Lung (tissue), 12 donors: ENCODE measurements around the gene PRSS50. TPM values are rescaled to one million over a fixed set of nuclear protein-coding genes. Genes with fewer than 3 reads are reported as not detected.

Source experiments
- ATAC-seq: fragments of 200-7000 bp; cut with Tn5 transposase; one replicate; pipeline ENCODE4 v1.9.1; 2020; ENCODE audit warnings: moderate number of reproducible peaks; ENCODE audit not compliant: insufficient read depth, low FRiP score
- DNase-seq, 3 donors: peaks; one replicate each; pipeline ENCODE4 v3.0.0-alpha.2; 2013 to 2017
- H3K27ac ChIP-seq, 2 donors: one replicate each; pipeline ENCODE4 v1.5.1; 2013; ENCODE audit warnings: mild to moderate bottlenecking in 2 of 2, moderate library complexity in 2 of 2, control low read depth in 1 of 2, inconsistent platforms in 1 of 2, low read depth in 1 of 2, low read length in 1 of 2
- H3K27me3 ChIP-seq, 3 donors: one replicate each; pipeline ENCODE4 v1.5.1; 2013; ENCODE audit warnings: low read length in 2 of 3; ENCODE audit not compliant: control insufficient read depth in 3 of 3, insufficient read depth in 3 of 3
- H3K36me3 ChIP-seq, 4 donors: one replicate each; pipeline ENCODE4 v1.5.1; 2013; ENCODE audit warnings: low read length in 4 of 4, mild to moderate bottlenecking in 1 of 4, moderate library complexity in 1 of 4; ENCODE audit not compliant: control insufficient read depth in 4 of 4, insufficient read depth in 4 of 4
- H3K4me1 ChIP-seq, 5 donors: one replicate each; pipeline ENCODE4 v1.5.1; 2013; ENCODE audit warnings: low read length in 5 of 5, mild to moderate bottlenecking in 2 of 5, moderate library complexity in 1 of 5; ENCODE audit not compliant: control insufficient read depth in 5 of 5, insufficient read depth in 5 of 5
- H3K4me3 ChIP-seq: one replicate; pipeline ENCODE4 v1.5.1; 2013; ENCODE audit warnings: mild to moderate bottlenecking, control low read depth, moderate library complexity
- H3K9ac ChIP-seq, 2 donors: one replicate each; pipeline ENCODE4 v1.5.1; 2013; ENCODE audit warnings: low read length in 2 of 2, control low read depth in 1 of 2; ENCODE audit not compliant: insufficient read depth in 1 of 2
- H3K9me3 ChIP-seq, 4 donors: one replicate each; pipeline ENCODE4 v1.5.1; 2013; ENCODE audit warnings: low read length in 3 of 4, mild to moderate bottlenecking in 1 of 4, moderate library complexity in 1 of 4; ENCODE audit not compliant: control insufficient read depth in 4 of 4, insufficient read depth in 3 of 4
- CTCF ChIP-seq: IDR thresholded peaks from 2 replicates; pipeline ENCODE4 v1.5.1; 2012; ENCODE audit warnings: mild to moderate bottlenecking; ENCODE audit errors: control extremely low read depth, extremely low read depth
- WGBS, 2 donors: extraction: QIAGEN DNeasy Blood & Tissue Kit; methylation state at CpG; one replicate each; pipeline ENCODE4 v1.1.7; 2013; 5-methylcytosine and 5-hydroxymethylcytosine counted together
- polyA plus RNA-seq, 2 donors: library from polyadenylated mRNA; stranded (reverse); fragments of 200-250 nt; gene quantifications; one replicate each; pipeline ENCODE4 v1.2.1, GENCODE V29; 2013
- total RNA-seq, 2 donors: library from RNA; depleted of rRNA in 1 of 2; stranded (reverse); fragments of >200 nt in 1 of 2; gene quantifications; one replicate each; pipeline ENCODE4 v1.2.1, GENCODE V29; 2014 to 2021
- donor health status: control.
- donor health status: control.
- donor health status: Bipolar disorder and iron deficiency.
- donor health status: healthy.
- donor health status: DM: yes; HTN: yes; CAD: no.

The PRSS50 gene
- total and polyA plus RNA-seq, 4 donors, result 0.08 to 2.2 (median 0.31) TPM

DNA sequence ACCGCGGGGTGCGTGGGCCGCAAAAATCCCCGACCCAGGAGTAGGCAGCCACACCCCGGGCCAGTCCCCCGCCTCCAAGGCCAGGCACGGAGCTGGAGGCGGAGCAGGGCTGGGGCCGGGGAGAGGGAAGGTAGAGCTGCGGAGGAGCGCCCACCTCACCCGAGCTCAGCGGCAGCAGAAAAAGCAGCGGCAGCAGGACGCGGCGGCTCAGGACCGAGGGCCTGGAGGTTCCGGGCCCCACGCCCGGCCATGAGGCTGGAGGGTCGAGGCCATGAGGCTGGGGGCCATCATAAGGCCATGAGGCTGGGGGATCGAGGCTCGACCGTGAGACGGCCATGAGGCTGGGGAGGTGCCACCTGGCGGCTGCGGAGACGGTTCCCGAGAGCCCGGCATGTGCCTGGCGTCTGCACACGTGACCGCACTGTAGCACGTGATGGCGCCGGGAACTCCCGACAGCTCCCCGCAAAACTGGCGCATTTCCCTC is 32.9 kb upstream of the PRSS50 start:
- H3K4me3 ChIP-seq, result no peak overlapping the region
- ATAC-seq, result no peak
- no peaks in the 10 kb centered on the region for H3K9me3 ChIP-seq
- DNase-seq, result no peak
- H3K4me1 ChIP-seq, result no peaks in the 10 kb centered on the region
- no peaks in the 10 kb centered on the region for H3K27me3 ChIP-seq
- H3K36me3 ChIP-seq, result no peaks in the 10 kb centered on the region
- H3K9ac ChIP-seq, result no peak overlapping the region
- WGBS, 2 donors, result 94 to 96% methylated on average over 41 of the region's 41 CpGs
- no peak overlapping the region for H3K27ac ChIP-seq
- no peak for TF ChIP-seq CTCF

DNA sequence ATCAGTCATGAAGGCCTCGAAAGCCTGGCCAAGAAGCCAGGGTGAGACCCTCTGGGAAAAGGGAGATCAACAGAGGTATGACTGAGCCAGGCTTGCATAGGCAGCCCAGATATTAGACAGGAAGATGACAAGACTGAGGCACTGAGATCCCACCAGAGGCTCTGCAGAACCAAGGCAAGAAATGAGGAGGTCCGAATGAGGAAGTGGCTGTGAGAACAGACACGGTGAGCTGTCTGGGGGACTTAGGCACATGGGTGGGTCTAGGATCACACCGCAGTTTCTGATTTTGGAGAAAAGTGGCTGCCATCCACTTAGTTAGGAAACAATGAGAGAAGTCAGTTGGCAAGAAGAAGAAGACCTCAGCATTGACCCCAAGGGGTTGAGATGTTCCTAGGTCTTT is 31.5 kb upstream of the PRSS50 start:
- Histone ChIP-seq H3K36me3 (no peaks in the 10 kb centered on the region), H3K4me1 (no peaks in the 10 kb centered on the region), H3K27ac (no peak overlapping the region), H3K9ac (no peak overlapping the region), H3K27me3 (no peaks in the 10 kb centered on the region), H3K9me3 (no peaks in the 10 kb centered on the region), H3K4me3 (no peak overlapping the region)
- WGBS, 2 donors, result 71 to 78% methylated on average over 4 of the region's 4 CpGs
- TF ChIP-seq CTCF, result no peak
- ATAC-seq (no peak), DNase-seq (no peak)

DNA sequence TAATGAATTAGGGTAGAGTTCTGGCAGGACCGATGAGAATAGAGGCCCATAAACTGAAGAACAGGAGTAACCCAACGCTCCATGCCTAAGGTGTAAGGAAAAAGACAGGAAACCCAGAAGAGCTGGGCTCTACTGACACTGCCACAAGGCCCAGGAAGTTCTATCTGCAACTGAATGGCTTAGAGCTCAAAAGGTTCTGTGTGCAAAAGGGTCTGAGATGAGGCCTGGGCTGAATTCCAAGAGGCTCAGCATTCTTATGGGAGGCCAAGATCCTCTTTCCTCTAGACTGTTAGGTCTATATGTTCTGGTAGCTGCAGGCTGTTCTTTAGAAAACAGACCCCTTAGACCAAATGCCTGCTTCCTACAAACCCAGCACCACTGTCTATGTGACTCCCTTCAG is 30.5 kb upstream of the PRSS50 start:
- Histone ChIP-seq H3K9me3 (no peaks in the 10 kb centered on the region), H3K27me3 (peaks cover 0 to 2% (median 0%) of the 10 kb centered on the region in 3 donors), H3K9ac (no peak overlapping the region), H3K4me1 (no peaks in the 10 kb centered on the region), H3K36me3 (no peaks in the 10 kb centered on the region), H3K4me3 (no peak overlapping the region), H3K27ac (no peak overlapping the region)
- DNase-seq (peak in 2 of 3 donors; percentile 9 to 46), ATAC-seq (no peak)
- 88 to 89% methylated on average over 2 of the region's 2 CpGs for WGBS, 2 donors
- TF ChIP-seq CTCF, result no peak

GRCh38 chr3:46746711-46747110 is 29.0 kb upstream of the PRSS50 start:
- TF ChIP-seq CTCF, result no peak
- no peak overlapping the region for H3K9ac ChIP-seq
- no peak overlapping the region for H3K27ac ChIP-seq
- H3K9me3 ChIP-seq, result no peaks in the 10 kb centered on the region
- ATAC-seq (no peak), DNase-seq (no peak)
- H3K27me3 ChIP-seq, result peaks cover 0 to 2% (median 0%) of the 10 kb centered on the region in 3 donors
- no peaks in the 10 kb centered on the region for H3K36me3 ChIP-seq
- H3K4me1 ChIP-seq, result no peaks in the 10 kb centered on the region
- no peak overlapping the region for H3K4me3 ChIP-seq
